Activated naive CD8-positive, alpha-beta T cell (primary cell): ENCODE results near the gene SPATA16.

Source experiments
- H3K27ac Mint-ChIP-seq: one replicate; pipeline ENCODE4 v1.8.0; 2021; ENCODE audit warnings: mixed read lengths
- H3K27me3 Mint-ChIP-seq: one replicate; pipeline ENCODE4 v1.8.0; 2021; ENCODE audit warnings: mixed read lengths
- H3K36me3 Mint-ChIP-seq: one replicate; pipeline ENCODE4 v1.8.0; 2021; ENCODE audit warnings: mixed read lengths
- H3K4me1 Mint-ChIP-seq: one replicate; pipeline ENCODE4 v1.8.0; 2021; ENCODE audit warnings: low read depth, mixed read lengths
- H3K4me3 Mint-ChIP-seq: one replicate; pipeline ENCODE4 v1.8.0; 2021; ENCODE audit warnings: mild to moderate bottlenecking, mixed read lengths
- H3K9me3 Mint-ChIP-seq: one replicate; pipeline ENCODE4 v1.8.0; 2021; ENCODE audit warnings: low read depth, mixed read lengths

SPATA16 gene

GRCh38 chr3:172840913-172841312 is 300.1 kb downstream of the SPATA16 start:
- Mint-ChIP-seq H3K9me3 (no peaks in the 10 kb centered on the region), H3K4me3 (no peak overlapping the region)

DNA sequence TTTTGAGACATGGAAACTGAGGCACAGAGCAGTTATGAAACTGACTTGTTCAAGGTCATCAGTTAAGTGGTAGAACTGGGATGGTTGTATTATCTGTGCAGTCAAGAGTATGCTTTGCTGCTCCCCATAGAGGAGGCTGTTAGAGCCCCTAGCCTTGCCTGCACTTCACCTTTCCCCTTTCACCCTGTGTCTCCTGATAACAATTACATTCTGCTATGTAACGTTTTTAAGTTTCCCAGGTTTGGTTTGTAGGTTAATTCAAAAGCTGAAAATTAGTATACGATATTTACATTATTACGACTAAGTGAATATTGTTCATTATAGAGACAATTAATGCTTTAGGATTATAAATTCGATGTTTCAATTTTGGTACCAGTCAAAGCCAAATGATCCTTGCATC is 300.6 kb downstream of the SPATA16 start:
- Mint-ChIP-seq H3K4me3 (no peak overlapping the region), H3K9me3 (no peaks in the 10 kb centered on the region), H3K36me3 (no peaks in the 10 kb centered on the region), H3K27me3 (peaks cover 8% of the 10 kb centered on the region), H3K4me1 (no peaks in the 10 kb centered on the region), H3K27ac (no peak overlapping the region)

More at GRCh38 chr3:172840913-172841312, 300.1 kb downstream of the SPATA16 start:
- peaks cover 6% of the 10 kb centered on the region for H3K27me3 Mint-ChIP-seq
- no peaks in the 10 kb centered on the region for H3K4me1 Mint-ChIP-seq
- no peak overlapping the region for H3K27ac Mint-ChIP-seq
- H3K36me3 Mint-ChIP-seq: no peaks in the 10 kb centered on the region

- no peaks in the 10 kb centered on the region for H3K4me1 Mint-ChIP-seq
- H3K9me3 Mint-ChIP-seq: no peaks in the 10 kb centered on the region
Measured at GRCh38 chr3:172839679-172840078, 301.4 kb downstream of the SPATA16 start.

More at GRCh38 chr3:172839679-172840078, 301.4 kb downstream of the SPATA16 start:
- Mint-ChIP-seq H3K27ac (no peak overlapping the region), H3K27me3 (peaks cover 8% of the 10 kb centered on the region), H3K36me3 (no peaks in the 10 kb centered on the region), H3K4me3 (no peak overlapping the region)
